Astrocyte of the spinal cord (primary cell): Measurements from ENCODE around the gene REEP5.
"Not testable (repeated sequence)": the region's sequence is repeated elsewhere in the genome, so short reads cannot be mapped to it uniquely, and the experiment has no call there.

Experiments
- DNase-seq: peaks from one replicate; pipeline ENCODE4 v3.0.0; 2011; ENCODE audit warnings: low read depth, low spot score
- H3K4me3 ChIP-seq: 2 replicates; pipeline ENCODE4 v1.5.1; 2011; ENCODE audit warnings: low read depth, mild to moderate bottlenecking, low read length, moderate library complexity
- CTCF ChIP-seq: IDR thresholded peaks from 2 replicates; pipeline ENCODE4 v1.5.1; 2012; ENCODE audit warnings: low read depth, mild to moderate bottlenecking, low read length, inconsistent platforms
- in situ Hi-C: cut with HindIII; loops from 2 replicates; pipeline ENCODE4 v1.10.0; 2017; ENCODE audit warnings: low sequenced_read_pairs

REEP5 gene

GRCh38 chr5:112960863-112961504 is 39.0 kb upstream of the REEP5 start:
- no peak for TF ChIP-seq CTCF
- no peak for DNase-seq
- no peak overlapping the region for H3K4me3 ChIP-seq
- in situ Hi-C loops = no loop called here

GRCh38 chr5:112960315-112960714 is 38.3 kb upstream of the REEP5 start:
- no peak for DNase-seq
- in situ Hi-C loops = no loop called here

GRCh38 chr5:112959872-112960271 is 37.8 kb upstream of the REEP5 start:
- in situ Hi-C loops, H3K4me3 ChIP-seq: not testable (repeated sequence)
- DNase-seq = peak; percentile 81

More at GRCh38 chr5:112960315-112960714, 38.3 kb upstream of the REEP5 start:
- no peak for TF ChIP-seq CTCF
- H3K4me3 ChIP-seq = no peak overlapping the region

GRCh38 chr5:112958093-112959088 is 36.4 kb upstream of the REEP5 start:
- H3K4me3 ChIP-seq = no peak overlapping the region
- DNase-seq = peak; percentile 98
- in situ Hi-C loops = no loop called here

GRCh38 chr5:112957036-112957808 is 35.2 kb upstream of the REEP5 start:
- no peak for DNase-seq
- no peak overlapping the region for H3K4me3 ChIP-seq
- TF ChIP-seq CTCF = no peak
- in situ Hi-C loops = no loop called here

More at GRCh38 chr5:112958093-112959088, 36.4 kb upstream of the REEP5 start:
- TF ChIP-seq CTCF = no peak

GRCh38 chr5:112956606-112957005 is 34.6 kb upstream of the REEP5 start:
- no peak for DNase-seq
- in situ Hi-C loops = no loop called here
- H3K4me3 ChIP-seq = no peak overlapping the region
- no peak for TF ChIP-seq CTCF
